GM23338 (cell line): ENCODE measurements around the gene FOXP2.
A peak's percentile ranks its signal among the peaks of the same experiment; 100 is the strongest.

ENCODE experiments used
- CREB1 ChIP-seq: fragments of 250-450 bp; sonication (Bioruptor Pico); IDR thresholded peaks from 2 replicates; pipeline ENCODE4 v1.5.0; 2020; ENCODE audit warnings: low read depth, mild to moderate bottlenecking, moderate library complexity
- EZH2 ChIP-seq: fragments of 200-600 bp; sonication (generic); IDR thresholded peaks from one replicate; pipeline ENCODE4 v1.8.0; 2017; ENCODE audit warnings: antibody characterized with exemption, mild to moderate bottlenecking, low read depth; ENCODE audit not compliant: unreplicated experiment
- EZH2phosphoT487 ChIP-seq: fragments of 200-600 bp; sonication (generic); IDR thresholded peaks from one replicate; pipeline ENCODE4 v1.8.1; 2018; ENCODE audit warnings: antibody characterized with exemption; ENCODE audit not compliant: unreplicated experiment
- JUNB ChIP-seq: IDR thresholded peaks from one replicate; pipeline ENCODE4 v1.6.1; 2016; ENCODE audit warnings: antibody characterized with exemption; ENCODE audit not compliant: unreplicated experiment
- POLR2AphosphoS5 ChIP-seq: IDR thresholded peaks from 2 replicates; pipeline ENCODE4 v1.6.1; 2016; ENCODE audit warnings: antibody characterized with exemption, low read depth
- REST ChIP-seq: IDR thresholded peaks from one replicate; pipeline ENCODE4 v1.6.1; 2018; ENCODE audit warnings: antibody characterized with exemption; ENCODE audit not compliant: unreplicated experiment
- TF ChIP-seq, protein P1 (sequence below), 2 experiments: fragments of 200-600 bp in 1 of 2; sonication (generic) in 1 of 2; conservative IDR thresholded peaks; 2 replicates each; pipeline versions ENCODE4 v1.5.1 to v1.6.1; 2016 to 2017; ENCODE audit warnings: antibody characterized with exemption in 2 of 2, low read depth in 2 of 2, mild to moderate bottlenecking in 2 of 2, moderate library complexity in 1 of 2
- TF ChIP-seq, protein P2 (sequence below): IDR thresholded peaks from 2 replicates; pipeline ENCODE4 v1.6.1; 2016; ENCODE audit warnings: antibody characterized with exemption

DNA sequence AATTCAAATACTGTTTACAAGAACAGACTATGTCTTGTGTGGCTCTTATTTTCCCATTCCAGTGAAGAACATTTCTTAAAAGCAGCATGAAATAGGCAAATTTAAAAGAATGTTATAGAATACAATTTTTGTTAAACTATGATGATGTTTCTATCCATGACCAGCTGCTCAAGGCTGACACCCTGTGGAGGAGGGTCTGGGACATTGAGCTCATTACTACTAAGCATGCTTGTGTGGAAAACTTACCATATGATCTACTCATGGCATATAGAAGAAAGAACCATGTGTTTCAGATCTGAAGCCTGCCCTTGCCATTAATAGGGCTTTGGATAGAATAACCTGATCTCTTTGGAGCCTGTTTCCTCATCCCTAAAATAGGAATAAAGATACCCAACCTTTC, 125.0 kb downstream of the FOXP2 start:
- TF ChIP-seq EZH2 (no peak), REST (no peak), EZH2phosphoT487 (no peak), POLR2AphosphoS5 (no peak), CREB1 (CRISPR knock-in tag) (no peak), JUNB (no peak)
- TF ChIP-seq, protein P1, sequence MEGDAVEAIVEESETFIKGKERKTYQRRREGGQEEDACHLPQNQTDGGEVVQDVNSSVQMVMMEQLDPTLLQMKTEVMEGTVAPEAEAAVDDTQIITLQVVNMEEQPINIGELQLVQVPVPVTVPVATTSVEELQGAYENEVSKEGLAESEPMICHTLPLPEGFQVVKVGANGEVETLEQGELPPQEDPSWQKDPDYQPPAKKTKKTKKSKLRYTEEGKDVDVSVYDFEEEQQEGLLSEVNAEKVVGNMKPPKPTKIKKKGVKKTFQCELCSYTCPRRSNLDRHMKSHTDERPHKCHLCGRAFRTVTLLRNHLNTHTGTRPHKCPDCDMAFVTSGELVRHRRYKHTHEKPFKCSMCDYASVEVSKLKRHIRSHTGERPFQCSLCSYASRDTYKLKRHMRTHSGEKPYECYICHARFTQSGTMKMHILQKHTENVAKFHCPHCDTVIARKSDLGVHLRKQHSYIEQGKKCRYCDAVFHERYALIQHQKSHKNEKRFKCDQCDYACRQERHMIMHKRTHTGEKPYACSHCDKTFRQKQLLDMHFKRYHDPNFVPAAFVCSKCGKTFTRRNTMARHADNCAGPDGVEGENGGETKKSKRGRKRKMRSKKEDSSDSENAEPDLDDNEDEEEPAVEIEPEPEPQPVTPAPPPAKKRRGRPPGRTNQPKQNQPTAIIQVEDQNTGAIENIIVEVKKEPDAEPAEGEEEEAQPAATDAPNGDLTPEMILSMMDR (conservative IDR thresholded peaks at IDR 0.05; ENCODE audit: low read depth in 2 of 2) = peak; percentile 32 to 60; a peak in 2 of 4 replicates
- TF ChIP-seq, protein P2, sequence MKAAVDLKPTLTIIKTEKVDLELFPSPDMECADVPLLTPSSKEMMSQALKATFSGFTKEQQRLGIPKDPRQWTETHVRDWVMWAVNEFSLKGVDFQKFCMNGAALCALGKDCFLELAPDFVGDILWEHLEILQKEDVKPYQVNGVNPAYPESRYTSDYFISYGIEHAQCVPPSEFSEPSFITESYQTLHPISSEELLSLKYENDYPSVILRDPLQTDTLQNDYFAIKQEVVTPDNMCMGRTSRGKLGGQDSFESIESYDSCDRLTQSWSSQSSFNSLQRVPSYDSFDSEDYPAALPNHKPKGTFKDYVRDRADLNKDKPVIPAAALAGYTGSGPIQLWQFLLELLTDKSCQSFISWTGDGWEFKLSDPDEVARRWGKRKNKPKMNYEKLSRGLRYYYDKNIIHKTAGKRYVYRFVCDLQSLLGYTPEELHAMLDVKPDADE = no peak
